Neural cell (in vitro differentiated cells): ENCODE results near the gene RABL6. TPM values are rescaled to one million over a fixed set of nuclear protein-coding genes. Genes with fewer than 3 reads are reported as not detected.

Source experiments
- H2AFZ ChIP-seq: fragments of 200-600, 300-800 bp; sonication (generic), shearing (Covaris generic); 2 replicates; pipeline ENCODE4 v1.6.0; 2014; ENCODE audit warnings: low read depth, mild to moderate bottlenecking, antibody characterized with exemption, low read length, moderate library complexity
- H3F3A ChIP-seq: fragments of 200-600 bp; shearing (Covaris generic); 2 replicates; pipeline ENCODE4 v1.6.1; 2016; ENCODE audit warnings: mild to moderate bottlenecking, moderate library complexity, mixed read lengths, antibody characterized with exemption, low read length; ENCODE audit not compliant: insufficient read depth, poor library complexity, severe bottlenecking
- H3K27ac ChIP-seq: fragments of 200-600, 300-800 bp; sonication (generic), shearing (Covaris generic); 2 replicates; pipeline ENCODE4 v1.5.1; 2014; ENCODE audit warnings: mild to moderate bottlenecking, low read length, moderate library complexity
- H3K27me3 ChIP-seq: fragments of 300-800, 200-600 bp; sonication (generic), shearing (Covaris generic); 2 replicates; pipeline ENCODE4 v1.6.0; 2014; ENCODE audit warnings: mild to moderate bottlenecking, low read depth, low read length, moderate library complexity; ENCODE audit not compliant: insufficient read depth
- H3K36me3 ChIP-seq: fragments of 300-800, 200-600 bp; sonication (generic), shearing (Covaris generic); 2 replicates; pipeline ENCODE4 v1.5.1; 2014; ENCODE audit warnings: mild to moderate bottlenecking, antibody characterized with exemption, low read length, moderate library complexity; ENCODE audit not compliant: insufficient read depth
- H3K4me2 ChIP-seq: fragments of 300-800, 200-600 bp; sonication (generic), shearing (Covaris generic); 2 replicates; pipeline ENCODE4 v1.6.0; 2014; ENCODE audit warnings: mild to moderate bottlenecking, low read length
- H3K4me3 ChIP-seq: fragments of 300-800, 200-600 bp; sonication (generic), shearing (Covaris generic); 2 replicates; pipeline ENCODE4 v1.5.1; 2014; ENCODE audit warnings: mild to moderate bottlenecking, low read length, moderate library complexity
- H3K79me2 ChIP-seq: fragments of 200-600 bp; shearing (Covaris generic); replicated peaks from 2 replicates; pipeline ENCODE4 v1.6.0; 2014; ENCODE audit warnings: mild to moderate bottlenecking, low read length, moderate library complexity; ENCODE audit not compliant: insufficient read depth
- H3K9ac ChIP-seq: fragments of 300-800, 200-600 bp; sonication (generic), shearing (Covaris generic); 2 replicates; pipeline ENCODE4 v1.6.1; 2016; ENCODE audit warnings: mild to moderate bottlenecking, low read length, mixed read lengths
- H3K9me2 ChIP-seq: fragments of 200-600 bp; shearing (Covaris generic); 2 replicates; pipeline ENCODE4 v1.6.1; 2016; ENCODE audit warnings: mild to moderate bottlenecking, low read length, mixed read lengths; ENCODE audit not compliant: insufficient read depth
- H3K9me3 ChIP-seq: fragments of 200-600, 300-800 bp; sonication (generic), shearing (Covaris generic); 2 replicates; pipeline ENCODE4 v1.6.1; 2016; ENCODE audit warnings: mild to moderate bottlenecking, mixed run types, low read length, moderate library complexity, mixed read lengths
- H4K20me1 ChIP-seq: fragments of 200-600 bp; shearing (Covaris generic); 2 replicates; pipeline ENCODE4 v1.6.1; 2016; ENCODE audit warnings: mild to moderate bottlenecking, mixed run types; ENCODE audit not compliant: insufficient read depth
- EP300 ChIP-seq: fragments of 450-650 bp; conservative IDR thresholded peaks from 2 replicates; pipeline ENCODE4 v1.6.1; 2014; ENCODE audit warnings: antibody characterized with exemption, mild to moderate bottlenecking, moderate library complexity; ENCODE audit not compliant: poor library complexity, severe bottlenecking
- EZH2 ChIP-seq: fragments of 200-600, 300-800 bp; shearing (Covaris generic), sonication (generic); IDR thresholded peaks from 2 replicates; pipeline ENCODE4 v1.6.1; 2014; ENCODE audit warnings: antibody characterized with exemption, low read length, borderline replicate concordance, mild to moderate bottlenecking; ENCODE audit not compliant: insufficient read depth, poor library complexity, severe bottlenecking
- MXI1 ChIP-seq: fragments of 450-650 bp; conservative IDR thresholded peaks from 2 replicates; pipeline ENCODE4 v1.6.1; 2014; ENCODE audit warnings: antibody characterized with exemption, mild to moderate bottlenecking; ENCODE audit not compliant: poor library complexity, severe bottlenecking
- POLR2AphosphoS5 ChIP-seq: IDR thresholded peaks from 2 replicates; pipeline ENCODE4 v1.6.1; 2012
- RAD21 ChIP-seq: fragments of 450-650 bp; conservative IDR thresholded peaks from 2 replicates; pipeline ENCODE4 v1.6.1; 2014; ENCODE audit warnings: antibody characterized with exemption, mild to moderate bottlenecking, moderate library complexity
- SMC3 ChIP-seq: fragments of 450-650 bp; conservative IDR thresholded peaks from 2 replicates; pipeline ENCODE4 v1.6.1; 2014; ENCODE audit warnings: antibody characterized with exemption, mild to moderate bottlenecking, moderate library complexity; ENCODE audit not compliant: poor library complexity
- TAF1 ChIP-seq: IDR thresholded peaks from 2 replicates; pipeline ENCODE4 v1.6.1; 2012; ENCODE audit warnings: low read depth
- polyA plus RNA-seq: library from polyadenylated mRNA; depleted of rRNA; stranded (reverse); fragments of >200 nt; gene quantifications from 2 replicates; pipeline ENCODE4 v1.2.3, GENCODE V29; 2014
- TF ChIP-seq, protein P1 (sequence below): IDR thresholded peaks from 2 replicates; pipeline ENCODE4 v1.6.1; 2012; ENCODE audit warnings: borderline replicate concordance
- TF ChIP-seq, protein P2 (sequence below): fragments of 450-650 bp; IDR thresholded peaks from 2 replicates; pipeline ENCODE4 v1.5.1; 2014; ENCODE audit warnings: antibody characterized with exemption, mild to moderate bottlenecking, moderate library complexity; ENCODE audit not compliant: poor library complexity, severe bottlenecking

The RABL6 gene
- polyA plus RNA-seq, 1 donor from 2014 or later: 46.4 TPM

DNA sequence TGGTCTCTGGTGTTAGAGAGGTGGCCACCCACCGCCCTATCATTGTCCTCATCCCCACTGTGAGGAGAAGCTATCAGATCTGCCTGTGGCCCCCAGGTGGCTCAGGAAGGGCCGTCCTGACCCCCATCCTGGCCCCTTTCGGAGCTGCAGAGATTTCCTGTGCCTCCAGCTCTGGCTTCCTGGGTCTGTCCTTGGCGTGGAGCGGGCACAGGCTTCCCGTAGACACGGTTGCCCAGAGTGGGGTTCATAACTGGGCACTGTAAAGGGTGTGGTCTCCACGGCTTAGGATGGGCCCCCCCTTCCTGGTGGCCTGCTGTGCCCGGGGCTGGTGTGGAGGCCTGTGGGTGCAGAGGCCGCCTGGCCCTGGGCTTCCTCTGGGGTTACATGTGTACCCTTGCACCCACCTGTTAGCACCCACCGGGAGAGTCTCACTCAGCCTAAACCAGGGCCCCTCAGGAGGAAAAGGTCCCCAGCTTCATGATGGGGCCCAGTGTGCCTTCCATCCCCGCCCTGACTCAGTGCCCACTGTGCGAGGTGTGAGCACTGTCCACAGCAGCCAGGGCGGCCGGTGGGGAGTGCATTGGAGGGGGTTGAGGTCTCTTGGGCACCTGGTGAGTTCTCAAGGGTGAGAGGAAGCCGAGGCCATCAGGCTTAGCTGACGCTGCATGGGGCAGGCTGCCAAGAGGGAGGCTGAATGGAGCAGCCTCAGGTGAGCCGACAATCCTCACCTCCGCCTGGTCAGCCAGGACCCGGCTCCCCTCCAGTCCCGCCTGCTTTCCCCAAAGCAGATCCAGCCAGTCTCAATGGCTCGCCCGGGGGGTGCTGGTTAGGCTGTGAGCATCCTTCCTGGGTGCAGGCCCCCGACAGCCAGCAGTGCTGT lies 19.2 kb downstream of the RABL6 start:
- Histone ChIP-seq H3K9me3 (no peaks in the 10 kb centered on the region), H3K79me2 (no peaks in the 10 kb centered on the region), H2AFZ (no peak overlapping the region), H3K36me3 (peaks cover 7% of the 10 kb centered on the region), H3K4me3 (no peak overlapping the region), H4K20me1 (no peaks in the 10 kb centered on the region), H3K27ac (no peak overlapping the region), H3K27me3 (no peaks in the 10 kb centered on the region), H3F3A (no peaks in the 10 kb centered on the region), H3K4me2 (no peak overlapping the region), H3K9me2 (no peaks in the 10 kb centered on the region), H3K9ac (no peak overlapping the region)
- TF ChIP-seq, protein P1, sequence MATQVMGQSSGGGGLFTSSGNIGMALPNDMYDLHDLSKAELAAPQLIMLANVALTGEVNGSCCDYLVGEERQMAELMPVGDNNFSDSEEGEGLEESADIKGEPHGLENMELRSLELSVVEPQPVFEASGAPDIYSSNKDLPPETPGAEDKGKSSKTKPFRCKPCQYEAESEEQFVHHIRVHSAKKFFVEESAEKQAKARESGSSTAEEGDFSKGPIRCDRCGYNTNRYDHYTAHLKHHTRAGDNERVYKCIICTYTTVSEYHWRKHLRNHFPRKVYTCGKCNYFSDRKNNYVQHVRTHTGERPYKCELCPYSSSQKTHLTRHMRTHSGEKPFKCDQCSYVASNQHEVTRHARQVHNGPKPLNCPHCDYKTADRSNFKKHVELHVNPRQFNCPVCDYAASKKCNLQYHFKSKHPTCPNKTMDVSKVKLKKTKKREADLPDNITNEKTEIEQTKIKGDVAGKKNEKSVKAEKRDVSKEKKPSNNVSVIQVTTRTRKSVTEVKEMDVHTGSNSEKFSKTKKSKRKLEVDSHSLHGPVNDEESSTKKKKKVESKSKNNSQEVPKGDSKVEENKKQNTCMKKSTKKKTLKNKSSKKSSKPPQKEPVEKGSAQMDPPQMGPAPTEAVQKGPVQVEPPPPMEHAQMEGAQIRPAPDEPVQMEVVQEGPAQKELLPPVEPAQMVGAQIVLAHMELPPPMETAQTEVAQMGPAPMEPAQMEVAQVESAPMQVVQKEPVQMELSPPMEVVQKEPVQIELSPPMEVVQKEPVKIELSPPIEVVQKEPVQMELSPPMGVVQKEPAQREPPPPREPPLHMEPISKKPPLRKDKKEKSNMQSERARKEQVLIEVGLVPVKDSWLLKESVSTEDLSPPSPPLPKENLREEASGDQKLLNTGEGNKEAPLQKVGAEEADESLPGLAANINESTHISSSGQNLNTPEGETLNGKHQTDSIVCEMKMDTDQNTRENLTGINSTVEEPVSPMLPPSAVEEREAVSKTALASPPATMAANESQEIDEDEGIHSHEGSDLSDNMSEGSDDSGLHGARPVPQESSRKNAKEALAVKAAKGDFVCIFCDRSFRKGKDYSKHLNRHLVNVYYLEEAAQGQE: no peak
- TF ChIP-seq MXI1: no peak
- no peak for TF ChIP-seq SMC3
- TF ChIP-seq RAD21: no peak
- no peak for TF ChIP-seq TAF1
- TF ChIP-seq EZH2: no peak
- TF ChIP-seq, protein P2, sequence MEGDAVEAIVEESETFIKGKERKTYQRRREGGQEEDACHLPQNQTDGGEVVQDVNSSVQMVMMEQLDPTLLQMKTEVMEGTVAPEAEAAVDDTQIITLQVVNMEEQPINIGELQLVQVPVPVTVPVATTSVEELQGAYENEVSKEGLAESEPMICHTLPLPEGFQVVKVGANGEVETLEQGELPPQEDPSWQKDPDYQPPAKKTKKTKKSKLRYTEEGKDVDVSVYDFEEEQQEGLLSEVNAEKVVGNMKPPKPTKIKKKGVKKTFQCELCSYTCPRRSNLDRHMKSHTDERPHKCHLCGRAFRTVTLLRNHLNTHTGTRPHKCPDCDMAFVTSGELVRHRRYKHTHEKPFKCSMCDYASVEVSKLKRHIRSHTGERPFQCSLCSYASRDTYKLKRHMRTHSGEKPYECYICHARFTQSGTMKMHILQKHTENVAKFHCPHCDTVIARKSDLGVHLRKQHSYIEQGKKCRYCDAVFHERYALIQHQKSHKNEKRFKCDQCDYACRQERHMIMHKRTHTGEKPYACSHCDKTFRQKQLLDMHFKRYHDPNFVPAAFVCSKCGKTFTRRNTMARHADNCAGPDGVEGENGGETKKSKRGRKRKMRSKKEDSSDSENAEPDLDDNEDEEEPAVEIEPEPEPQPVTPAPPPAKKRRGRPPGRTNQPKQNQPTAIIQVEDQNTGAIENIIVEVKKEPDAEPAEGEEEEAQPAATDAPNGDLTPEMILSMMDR: no peak
- TF ChIP-seq EP300: no peak
- no peak for TF ChIP-seq POLR2AphosphoS5

DNA sequence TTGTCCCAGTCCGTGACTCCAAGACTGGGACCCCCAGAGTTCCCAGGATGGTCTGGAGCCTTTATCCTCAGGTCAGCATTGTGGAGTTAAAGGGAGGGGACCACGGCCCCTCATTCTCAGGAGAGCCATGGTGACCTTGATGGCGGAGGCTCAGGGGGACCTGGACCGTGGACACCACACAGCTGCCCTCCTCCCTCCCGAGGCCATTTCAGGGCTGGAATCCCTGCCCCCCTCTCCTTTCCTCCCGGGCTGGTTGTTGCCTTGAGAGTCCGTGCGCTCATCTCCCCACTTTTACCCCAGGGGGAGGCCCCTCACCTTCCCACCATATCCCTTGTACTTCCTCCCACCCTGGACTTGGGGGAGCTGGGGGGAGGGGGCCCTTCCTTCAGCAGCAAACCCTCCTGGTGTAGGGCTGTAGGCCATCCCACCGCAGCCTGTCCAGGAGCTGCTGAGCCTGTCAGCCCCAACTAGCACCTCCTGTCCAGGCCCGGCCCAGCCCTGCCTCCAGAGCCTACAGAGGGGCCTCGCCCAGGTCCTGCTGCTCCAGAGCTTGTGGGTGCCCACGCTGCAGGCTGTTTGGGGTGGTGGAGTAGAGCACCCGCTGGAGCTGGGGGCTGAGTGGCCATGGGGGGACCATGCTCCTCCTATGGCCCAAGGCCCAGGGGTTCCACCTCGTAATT lies 20.2 kb downstream of the RABL6 start:
- H3K27ac ChIP-seq: no peak overlapping the region
- TF ChIP-seq POLR2AphosphoS5 (no peak), MXI1 (no peak), SMC3 (no peak), EZH2 (no peak)

More for the DNA sequence above, 20.2 kb downstream of the RABL6 start:
- Histone ChIP-seq H3K4me2 (no peak overlapping the region), H3K36me3 (peaks cover 7% of the 10 kb centered on the region), H3K4me3 (no peak overlapping the region), H4K20me1 (no peaks in the 10 kb centered on the region), H3K9me3 (no peaks in the 10 kb centered on the region), H3K79me2 (no peaks in the 10 kb centered on the region), H3K9ac (no peak overlapping the region), H3F3A (no peaks in the 10 kb centered on the region), H2AFZ (no peak overlapping the region), H3K9me2 (no peaks in the 10 kb centered on the region), H3K27me3 (no peaks in the 10 kb centered on the region)
